GM23248 (cell line): ENCODE measurements around the gene NKX2-3. TPM values are rescaled to one million over a fixed set of nuclear protein-coding genes. Genes with fewer than 3 reads are reported as not detected.

Experiments
- DNase-seq: peaks from one replicate; pipeline ENCODE4 v3.0.0-alpha.2; 2015
- H2AFZ ChIP-seq: fragments of 200-600 bp; sonication (generic); 2 replicates; pipeline ENCODE4 v1.6.1; 2016; ENCODE audit warnings: antibody characterized with exemption
- H3F3A ChIP-seq: fragments of 200-600 bp; sonication (generic); 2 replicates; pipeline ENCODE4 v1.6.1; 2016; ENCODE audit warnings: mild to moderate bottlenecking, antibody characterized with exemption, mixed run types; ENCODE audit not compliant: insufficient read depth
- H3K27ac ChIP-seq: fragments of 200-600 bp; sonication (generic); 2 replicates; pipeline ENCODE4 v1.5.1; 2016; ENCODE audit warnings: mild to moderate bottlenecking
- H3K27me3 ChIP-seq: fragments of 200-600 bp; sonication (generic); replicated peaks from 2 replicates; pipeline ENCODE4 v1.6.1; 2016; ENCODE audit warnings: mild to moderate bottlenecking; ENCODE audit not compliant: insufficient read depth
- H3K36me3 ChIP-seq: fragments of 200-600 bp; sonication (generic); 2 replicates; pipeline ENCODE4 v1.6.1; 2016; ENCODE audit warnings: low read depth, mild to moderate bottlenecking
- H3K4me1 ChIP-seq: fragments of 200-600 bp; sonication (generic); 2 replicates; pipeline ENCODE4 v1.6.1; 2016; ENCODE audit warnings: mild to moderate bottlenecking; ENCODE audit not compliant: insufficient read depth
- H3K4me2 ChIP-seq: fragments of 200-600 bp; sonication (generic); one replicate; pipeline ENCODE4 v1.6.1; 2016; ENCODE audit warnings: mild to moderate bottlenecking; ENCODE audit not compliant: unreplicated experiment
- H3K4me3 ChIP-seq: fragments of 200-600 bp; sonication (generic); 2 replicates; pipeline ENCODE4 v1.5.1; 2016; ENCODE audit warnings: mild to moderate bottlenecking
- H3K79me2 ChIP-seq: fragments of 200-600 bp; sonication (generic); 2 replicates; pipeline ENCODE4 v1.6.1; 2016; ENCODE audit warnings: mild to moderate bottlenecking; ENCODE audit not compliant: insufficient read depth
- H3K9ac ChIP-seq: fragments of 200-600 bp; sonication (generic); 2 replicates; pipeline ENCODE4 v1.6.1; 2016; ENCODE audit warnings: mild to moderate bottlenecking
- H3K9me2 ChIP-seq: fragments of 200-600 bp; sonication (generic); 2 replicates; pipeline ENCODE4 v1.6.1; 2016; ENCODE audit warnings: mixed run types, mild to moderate bottlenecking, moderate library complexity; ENCODE audit not compliant: insufficient read depth
- H3K9me3 ChIP-seq: fragments of 200-600 bp; sonication (generic); one replicate; pipeline ENCODE4 v1.6.1; 2017; ENCODE audit warnings: low read depth
- H4K20me1 ChIP-seq: fragments of 200-600 bp; sonication (generic); 2 replicates; pipeline ENCODE4 v1.6.0; 2016; ENCODE audit not compliant: insufficient read depth
- EZH2 ChIP-seq: fragments of 200-600 bp; sonication (generic); IDR thresholded peaks from 2 replicates; pipeline ENCODE4 v1.6.1; 2018; ENCODE audit warnings: antibody characterized with exemption, mild to moderate bottlenecking; ENCODE audit not compliant: insufficient read depth, poor library complexity, severe bottlenecking
- EZH2phosphoT487 ChIP-seq: fragments of 200-600 bp; sonication (generic); IDR thresholded peaks from 2 replicates; pipeline ENCODE4 v1.6.1; 2018; ENCODE audit warnings: antibody characterized with exemption, moderate library complexity, mild to moderate bottlenecking, low read depth; ENCODE audit not compliant: insufficient read depth
- WGBS, 2 experiments: methylation state at CpG; one replicate each; pipeline ENCODE4 v1.1.6; 2015 to 2017; ENCODE audit warnings: low lambda C conversion rate in 2 of 2, low coverage in 1 of 2; ENCODE audit errors: missing lambda C conversion rate in 2 of 2; 5-methylcytosine and 5-hydroxymethylcytosine counted together
- in situ Hi-C: fragments of 300-500 bp; cut with MboI; formaldehyde crosslinking; loops from 2 replicates; pipeline ENCODE4 v1.15.0; 2020
- polyA plus RNA-seq: library from polyadenylated mRNA; unstranded; fragments of >200 nt; fragmentation: Nextera tagmentation; extraction: Ambion mirVana; gene quantifications from 2 replicates; pipeline ENCODE4 v1.2.1, GENCODE V29; 2016
- total RNA-seq: library from RNA; depleted of rRNA; stranded (reverse); fragments of >200 nt; shearing (Covaris generic); gene quantifications from 2 replicates; pipeline ENCODE4 v1.2.3, GENCODE V29; 2014

The NKX2-3 gene
- total and polyA plus RNA-seq, 2 experiments from 2014 or later = not detected

- in situ Hi-C loops = no loop called here
- no peaks in the 10 kb centered on the region for H3K79me2 ChIP-seq
- H3K36me3 ChIP-seq = no peaks in the 10 kb centered on the region
- no peak for DNase-seq
- no peaks in the 10 kb centered on the region for H3F3A ChIP-seq
- no peak overlapping the region for H2AFZ ChIP-seq
- no peaks in the 10 kb centered on the region for H3K4me1 ChIP-seq
- peaks cover 89% of the 10 kb centered on the region for H3K27me3 ChIP-seq
- no peaks in the 10 kb centered on the region for H4K20me1 ChIP-seq
- no peaks in the 10 kb centered on the region for H3K9me3 ChIP-seq
- no peaks in the 10 kb centered on the region for H3K9me2 ChIP-seq
- H3K4me3 ChIP-seq = no peak overlapping the region
- no peak overlapping the region for H3K4me2 ChIP-seq
- TF ChIP-seq EZH2 (peak; percentile 69), EZH2phosphoT487 (no peak)
- H3K9ac ChIP-seq = no peak overlapping the region
- 0% methylated on average over 1 of the region's 1 CpG for WGBS, 2 experiments
- no peak overlapping the region for H3K27ac ChIP-seq
These were observed 7.1 kb downstream of the NKX2-3 start for GRCh38 chr10:99539820-99540219.

DNA sequence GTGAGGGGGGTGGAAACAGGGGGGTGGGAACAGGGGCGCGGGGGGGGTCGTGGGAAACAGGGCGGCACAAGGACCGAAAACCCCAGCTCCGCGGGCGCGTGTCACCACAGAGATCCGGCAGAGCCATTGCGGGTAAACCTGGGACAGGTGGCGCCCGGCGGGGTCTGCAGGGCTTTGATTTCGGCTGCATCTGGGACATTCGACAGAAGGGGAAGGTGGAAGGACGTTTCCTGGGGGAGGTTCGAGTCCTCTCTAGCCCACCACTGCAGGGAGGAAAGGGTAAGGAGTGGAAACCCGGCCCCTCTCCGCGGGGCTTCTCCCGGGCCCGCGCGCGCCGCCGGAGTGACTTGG is 7.5 kb downstream of the NKX2-3 start:
- H4K20me1 ChIP-seq = no peaks in the 10 kb centered on the region
- no peak overlapping the region for H3K4me3 ChIP-seq
- H3K4me2 ChIP-seq = no peak overlapping the region
- in situ Hi-C loops = no loop called here
- no peak overlapping the region for H3K27ac ChIP-seq
- no peaks in the 10 kb centered on the region for H3K9me2 ChIP-seq
- no peaks in the 10 kb centered on the region for H3K79me2 ChIP-seq
- H3K9ac ChIP-seq = no peak overlapping the region
- H3F3A ChIP-seq = no peaks in the 10 kb centered on the region
- H3K27me3 ChIP-seq = peaks cover 89% of the 10 kb centered on the region
- no peaks in the 10 kb centered on the region for H3K4me1 ChIP-seq
- 7 to 8% methylated on average over 26 to 28 of the region's 28 CpGs for WGBS, 2 experiments
- H3K9me3 ChIP-seq = no peaks in the 10 kb centered on the region
- no peaks in the 10 kb centered on the region for H3K36me3 ChIP-seq
- DNase-seq = no peak
- TF ChIP-seq EZH2 = no peak
- TF ChIP-seq EZH2phosphoT487 = no peak
- no peak overlapping the region for H2AFZ ChIP-seq

- Histone ChIP-seq H3K79me2 (no peaks in the 10 kb centered on the region), H3K36me3 (no peaks in the 10 kb centered on the region), H3F3A (no peaks in the 10 kb centered on the region), H3K27ac (no peak overlapping the region), H3K27me3 (peaks cover 90% of the 10 kb centered on the region), H3K4me3 (no peak overlapping the region), H2AFZ (no peak overlapping the region), H3K9me2 (no peaks in the 10 kb centered on the region), H3K9me3 (no peaks in the 10 kb centered on the region), H3K9ac (no peak overlapping the region), H4K20me1 (no peaks in the 10 kb centered on the region), H3K4me1 (no peaks in the 10 kb centered on the region), H3K4me2 (no peak overlapping the region)
- TF ChIP-seq EZH2phosphoT487 (no peak), EZH2 (peak; percentile 55)
- in situ Hi-C loops = no loop called here
- DNase-seq = no peak
- 5% methylated on average over 31 to 39 of the region's 49 CpGs for WGBS, 2 experiments
These were observed 8.2 kb downstream of the NKX2-3 start for GRCh38 chr10:99540657-99541531.

- in situ Hi-C loops = no loop called here
These were observed 11.6 kb downstream of the NKX2-3 start for GRCh38 chr10:99544322-99544721.

More at GRCh38 chr10:99544322-99544721, 11.6 kb downstream of the NKX2-3 start:
- no peak overlapping the region for H3K4me2 ChIP-seq
- no peaks in the 10 kb centered on the region for H3K9me2 ChIP-seq
- H3K9me3 ChIP-seq = no peaks in the 10 kb centered on the region
- peaks cover 82% of the 10 kb centered on the region for H3K27me3 ChIP-seq
- no peaks in the 10 kb centered on the region for H3K4me1 ChIP-seq
- H2AFZ ChIP-seq = no peak overlapping the region
- H3K9ac ChIP-seq = no peak overlapping the region
- no peaks in the 10 kb centered on the region for H4K20me1 ChIP-seq
- H3K36me3 ChIP-seq = no peaks in the 10 kb centered on the region
- TF ChIP-seq EZH2phosphoT487 (no peak), EZH2 (no peak)
- H3K79me2 ChIP-seq = no peaks in the 10 kb centered on the region
- H3K27ac ChIP-seq = no peak overlapping the region
- DNase-seq = no peak
- no peak overlapping the region for H3K4me3 ChIP-seq
- 50 to 59% methylated on average over 1 of the region's 1 CpG for WGBS, 2 experiments
- H3F3A ChIP-seq = no peaks in the 10 kb centered on the region
